Skin epidermis (tissue), 12 donors: ENCODE measurements around the gene NXN.
"Not testable (repeated sequence)": the region's sequence is repeated elsewhere in the genome, so short reads cannot be mapped to it uniquely, and the experiment has no call there.

ENCODE experiments used
- H3K27ac ChIP-seq, 21 experiments: fragments of 200-600 bp; sonication (generic) in 11 of 21; one replicate each; pipeline ENCODE4 v1.5.0; 2020; ENCODE audit warnings: mild to moderate bottlenecking in 3 of 21, inconsistent platforms in 2 of 21, moderate library complexity in 2 of 21
- H3K4me3 ChIP-seq, 7 experiments: fragments of 200-600 bp; sonication (generic) in 2 of 7; one replicate each; pipeline ENCODE4 v1.5.0; 2020; ENCODE audit warnings: inconsistent platforms in 2 of 7, mild to moderate bottlenecking in 2 of 7, moderate library complexity in 1 of 7

The NXN gene

DNA sequence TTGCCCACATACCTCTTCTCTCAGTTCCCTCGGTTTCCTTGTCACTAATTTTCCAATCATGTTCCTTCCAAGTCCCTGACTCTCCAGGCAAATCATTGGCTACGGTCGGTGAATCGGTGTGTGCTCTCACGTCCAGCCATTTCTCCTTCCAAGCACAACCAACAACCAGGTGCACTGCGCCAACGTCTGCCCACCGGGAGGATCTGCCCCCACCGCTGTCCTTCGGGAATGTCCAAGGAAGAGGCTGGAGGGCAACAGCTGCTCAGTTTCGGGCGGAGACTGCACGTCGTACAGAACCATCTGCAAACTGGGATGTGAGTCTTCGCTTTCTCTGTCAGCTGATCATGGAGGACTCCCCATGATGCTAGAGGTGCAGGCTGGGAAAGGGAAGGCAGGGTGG is 8.4 kb upstream of the NXN start:
- no peak overlapping the region for H3K27ac ChIP-seq

DNA sequence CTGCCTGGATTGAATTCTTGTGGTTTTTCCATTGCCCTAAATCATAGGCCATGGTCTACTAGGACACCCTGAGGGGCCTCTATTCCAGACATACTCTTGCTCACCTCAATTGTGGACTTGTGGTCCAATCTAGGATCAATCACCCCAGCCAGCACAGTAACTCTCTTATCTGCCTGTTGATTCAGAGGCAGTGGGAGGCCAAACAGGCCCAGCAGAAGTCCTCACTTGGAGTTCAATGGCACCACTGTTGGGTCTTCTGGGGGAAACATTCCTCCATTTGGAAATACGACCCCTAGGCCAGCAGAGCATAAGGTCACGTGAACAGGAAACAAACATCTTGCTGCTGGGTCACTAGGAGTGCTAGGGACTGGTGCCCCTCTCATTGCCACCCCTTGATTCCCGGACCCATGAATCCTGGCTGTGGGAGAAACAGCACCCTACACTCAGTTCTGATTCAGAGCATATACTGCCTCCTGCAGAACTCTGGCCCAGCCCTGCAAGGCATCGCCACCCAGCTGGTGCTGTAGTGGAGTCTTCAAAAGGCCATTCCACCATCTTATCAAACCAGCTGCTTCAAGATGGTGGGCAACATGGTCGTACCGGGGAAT is 6.8 kb upstream of the NXN start:
- no peak overlapping the region for H3K4me3 ChIP-seq
- H3K27ac ChIP-seq: no peak overlapping the region

More for the DNA sequence above, 8.4 kb upstream of the NXN start:
- H3K4me3 ChIP-seq: no peak overlapping the region

DNA sequence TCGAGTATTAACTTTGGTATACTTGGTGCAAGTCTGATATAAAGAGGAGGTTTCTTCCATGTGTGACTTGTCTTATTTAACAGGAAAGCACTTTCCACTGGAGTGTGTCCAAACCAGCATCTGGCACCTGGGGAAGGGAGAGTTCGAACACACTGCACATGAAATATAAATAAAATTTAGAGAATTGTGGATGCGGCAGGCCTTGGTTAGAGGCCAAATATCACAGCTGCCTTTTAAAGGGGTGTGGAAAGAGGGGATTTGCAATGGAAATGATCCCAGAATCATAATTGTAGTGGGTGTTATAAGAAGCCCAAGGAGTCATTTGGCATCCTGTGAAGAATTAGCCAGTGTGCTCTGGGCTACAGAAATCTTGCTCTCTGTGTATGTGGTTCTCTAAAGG is 4.3 kb upstream of the NXN start:
- no peak overlapping the region for H3K4me3 ChIP-seq
- H3K27ac ChIP-seq: no peak overlapping the region

GRCh38 chr17:981292-981658 is 1.7 kb upstream of the NXN start:
- no peak overlapping the region for H3K27ac ChIP-seq
- no peak overlapping the region for H3K4me3 ChIP-seq

GRCh38 chr17:980406-981291 is 1.1 kb upstream of the NXN start:
- H3K4me3 ChIP-seq: peak overlapping the region; percentile 58 to 75 (median 67)
- H3K27ac ChIP-seq: peak overlapping the region in 17 of 21 experiments; percentile 19 to 82 (median 66)

DNA sequence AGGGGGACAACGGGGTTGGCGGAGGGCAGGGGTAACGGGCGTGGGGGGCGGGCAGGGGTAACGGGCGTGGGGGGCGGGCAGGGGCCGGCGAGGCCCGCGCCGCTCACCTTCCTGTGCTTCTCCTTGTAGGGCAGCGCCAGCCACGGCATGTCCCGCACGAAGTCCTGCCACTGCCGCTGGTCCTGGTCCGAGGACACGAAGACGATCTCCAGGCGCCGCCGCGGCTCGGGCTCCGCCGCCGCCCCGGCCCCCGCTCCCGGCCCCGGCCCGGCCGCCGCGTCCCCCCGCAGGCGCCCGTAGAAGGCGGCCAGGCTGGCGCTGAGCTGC is 401 bp downstream of the NXN start:
- H3K4me3 ChIP-seq: peak overlapping the region; percentile 58 to 75 (median 67)

GRCh38 chr17:978103-979093 is 1.2 kb downstream of the NXN start:
- Histone ChIP-seq H3K4me3 (peak overlapping the region; percentile 58 to 75 (median 67)), H3K27ac (peak overlapping the region; percentile 58 to 91 (median 82))

More for the DNA sequence above, 401 bp downstream of the NXN start:
- H3K27ac ChIP-seq: peak overlapping the region in 18 of 21 experiments; percentile 37 to 91 (median 82)

- Histone ChIP-seq H3K27ac (peak overlapping the region in 5 of 21 experiments; percentile 25 to 89 (median 29)), H3K4me3 (peak overlapping the region in 3 of 7 experiments; percentile 58 to 73 (median 59))
These were observed 2.4 kb downstream of the NXN start for GRCh38 chr17:977166-977565.

- Histone ChIP-seq H3K27ac (peak overlapping the region in 3 of 21 experiments; percentile 9 to 57 (median 40)), H3K4me3 (no peak overlapping the region)
These were observed 3.3 kb downstream of the NXN start for GRCh38 chr17:976312-976711.

- Histone ChIP-seq H3K4me3 (no peak overlapping the region), H3K27ac (peak overlapping the region in 3 of 21 experiments; percentile 2 to 31 (median 28))
These were observed 4.1 kb downstream of the NXN start for GRCh38 chr17:975371-975915.

DNA sequence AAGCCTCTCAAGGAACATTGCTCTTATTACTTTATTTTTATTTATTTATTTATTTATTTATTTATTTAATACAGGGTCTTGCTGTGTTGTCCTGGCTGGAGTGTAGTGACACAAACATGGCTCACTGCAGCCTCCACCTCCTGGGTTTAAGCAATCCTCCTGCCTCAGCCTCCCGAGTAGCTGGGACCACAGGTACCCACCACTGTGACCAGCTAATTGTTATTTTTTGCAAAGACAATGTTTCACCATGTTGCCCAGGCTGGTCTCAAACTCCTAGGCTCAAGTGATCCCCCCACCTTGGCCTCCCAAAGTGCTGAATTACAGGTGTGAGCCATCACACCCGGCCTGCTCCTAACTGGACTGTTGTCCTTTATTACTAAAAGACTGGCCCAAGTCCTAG is 4.8 kb downstream of the NXN start:
- H3K4me3 ChIP-seq, H3K27ac ChIP-seq: not testable (repeated sequence)

GRCh38 chr17:973053-973452 is 6.5 kb downstream of the NXN start:
- Histone ChIP-seq H3K4me3 (no peak overlapping the region), H3K27ac (peak overlapping the region in 7 of 21 experiments; percentile 3 to 48 (median 36))

DNA sequence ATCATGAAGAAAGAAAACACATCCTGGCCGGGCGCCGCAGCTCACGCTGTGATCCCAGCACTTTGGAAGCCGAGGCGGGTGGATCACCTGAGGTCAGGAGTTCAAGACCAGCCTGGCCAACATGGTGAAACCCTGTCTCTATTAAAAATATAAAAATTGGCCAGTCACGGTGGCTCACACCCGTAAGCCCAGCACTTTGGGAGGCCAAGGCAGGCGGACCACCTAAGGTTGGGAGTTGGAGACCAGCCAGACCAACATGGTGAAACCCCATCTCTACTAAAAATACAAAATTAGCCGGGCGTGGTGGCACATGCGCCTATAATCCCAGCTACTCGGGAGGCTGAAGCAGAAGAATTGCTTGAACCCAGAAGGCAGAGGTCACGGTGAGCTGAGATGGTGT is 7.7 kb downstream of the NXN start:
- H3K4me3 ChIP-seq: not testable (repeated sequence)
- H3K27ac ChIP-seq: peak overlapping the region in 1 of 21 experiments; percentile 15

- peak overlapping the region in 2 of 21 experiments; percentile 13 to 21 for H3K27ac ChIP-seq
- H3K4me3 ChIP-seq: no peak overlapping the region
These were observed 9.2 kb downstream of the NXN start for GRCh38 chr17:970364-970763.

- H3K27ac ChIP-seq: peak overlapping the region in 3 of 21 experiments; percentile 9 to 21 (median 13)
- no peak overlapping the region for H3K4me3 ChIP-seq
These were observed 9.7 kb downstream of the NXN start for GRCh38 chr17:969811-970355.

- H3K4me3 ChIP-seq: no peak overlapping the region
- peak overlapping the region in 1 of 21 experiments; percentile 9 for H3K27ac ChIP-seq
These were observed 10.5 kb downstream of the NXN start for GRCh38 chr17:968812-969730.

GRCh38 chr17:967122-967521 is 12.5 kb downstream of the NXN start:
- H3K4me3 ChIP-seq: no peak overlapping the region
- H3K27ac ChIP-seq: no peak overlapping the region

DNA sequence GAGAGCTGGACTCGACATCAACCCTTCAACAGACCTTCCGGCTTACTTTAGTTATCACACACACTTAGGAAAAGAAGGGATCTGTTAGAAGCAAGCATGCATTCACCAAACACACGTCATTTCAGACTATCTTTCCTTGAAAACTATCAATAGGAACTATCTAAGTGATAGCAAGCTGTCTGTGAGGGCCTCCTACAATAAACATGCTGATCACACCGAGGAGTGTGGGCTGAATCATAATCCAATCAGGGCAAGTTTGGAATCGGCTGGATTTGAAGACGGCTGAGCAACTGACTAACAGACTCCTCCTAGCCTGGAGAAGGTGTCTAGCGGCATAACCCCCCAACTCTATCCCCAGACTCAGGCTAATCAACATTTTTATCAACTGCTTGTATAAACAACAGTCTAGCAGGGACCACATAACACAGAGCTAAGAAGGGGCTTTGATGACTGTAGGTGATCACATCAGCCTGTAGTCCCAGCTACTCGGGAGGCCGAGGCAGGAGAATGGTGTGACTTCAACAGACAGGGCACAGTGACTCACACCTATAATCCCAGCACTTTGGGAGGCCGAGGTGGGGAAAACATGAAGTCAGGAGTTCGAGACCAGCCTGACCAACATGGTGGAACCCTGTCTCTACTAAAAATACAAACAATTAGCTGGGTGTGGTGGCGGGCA is 14.1 kb downstream of the NXN start:
- no peak overlapping the region for H3K4me3 ChIP-seq
- no peak overlapping the region for H3K27ac ChIP-seq
